NOMO-1 (cell line): ENCODE measurements around the gene CRTC3.

Source experiments
- DNase-seq, 2 experiments: peaks; one replicate each; lab custom pipeline; 2025; ENCODE audit not compliant: unreplicated experiment in 2 of 2; lab: John Stamatoyannopoulos, UW

Gene CRTC3

GRCh38 chr15:90591524-90591923 lies 61.8 kb downstream of the CRTC3 start:
- no peak for DNase-seq

GRCh38 chr15:90592131-90592881 lies 62.6 kb downstream of the CRTC3 start:
- DNase-seq: peak; percentile 62 to 71

GRCh38 chr15:90593499-90594158 lies 63.9 kb downstream of the CRTC3 start:
- no peak for DNase-seq

DNA sequence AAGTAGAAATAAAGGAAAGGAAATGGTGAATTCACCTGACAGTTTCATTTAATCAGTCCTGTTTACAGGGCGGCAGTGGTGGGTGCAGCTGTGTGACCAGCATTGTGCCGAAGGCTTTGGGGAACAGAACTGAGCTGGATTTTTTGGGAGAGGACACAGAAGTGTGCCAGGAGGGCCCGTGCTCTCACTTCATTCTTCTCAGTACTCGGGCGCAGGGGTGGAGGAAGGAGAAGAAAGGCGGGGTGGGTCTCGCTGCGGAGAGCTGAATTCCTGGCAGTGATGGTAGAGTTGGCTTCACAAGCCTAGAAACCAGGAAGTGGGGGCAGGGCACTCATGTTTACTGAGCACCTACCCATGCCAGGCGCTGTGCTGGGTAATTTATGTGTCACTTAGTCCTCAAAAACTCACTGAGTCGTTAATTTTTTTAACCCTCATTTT lies 64.6 kb downstream of the CRTC3 start:
- peak; percentile 68 to 72 for DNase-seq

GRCh38 chr15:90595763-90596155 lies 66.0 kb downstream of the CRTC3 start:
- no peak for DNase-seq

GRCh38 chr15:90596943-90597342 lies 67.2 kb downstream of the CRTC3 start:
- no peak for DNase-seq

DNA sequence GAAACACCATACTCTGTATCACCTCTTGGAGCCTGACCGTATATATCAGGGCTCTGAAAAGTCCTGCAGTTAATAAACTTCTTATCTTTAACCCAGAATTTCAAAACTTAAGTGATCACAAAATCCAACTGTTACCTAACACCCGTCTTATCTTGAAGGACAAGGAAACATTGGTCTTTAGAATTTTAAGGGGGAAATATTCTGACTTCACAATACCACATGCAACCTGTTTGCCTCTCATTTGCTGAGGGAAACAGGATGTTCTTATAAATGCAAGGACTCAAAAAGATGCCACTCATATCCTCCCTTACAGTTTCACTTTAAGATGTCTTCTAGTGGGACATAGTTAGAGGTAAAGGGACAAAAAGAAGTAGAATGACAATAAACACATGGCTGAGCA lies 67.9 kb downstream of the CRTC3 start:
- DNase-seq: peak in 1 of 2 experiments; percentile 27

GRCh38 chr15:90598031-90598577 lies 68.4 kb downstream of the CRTC3 start:
- peak; percentile 25 to 31 for DNase-seq

DNA sequence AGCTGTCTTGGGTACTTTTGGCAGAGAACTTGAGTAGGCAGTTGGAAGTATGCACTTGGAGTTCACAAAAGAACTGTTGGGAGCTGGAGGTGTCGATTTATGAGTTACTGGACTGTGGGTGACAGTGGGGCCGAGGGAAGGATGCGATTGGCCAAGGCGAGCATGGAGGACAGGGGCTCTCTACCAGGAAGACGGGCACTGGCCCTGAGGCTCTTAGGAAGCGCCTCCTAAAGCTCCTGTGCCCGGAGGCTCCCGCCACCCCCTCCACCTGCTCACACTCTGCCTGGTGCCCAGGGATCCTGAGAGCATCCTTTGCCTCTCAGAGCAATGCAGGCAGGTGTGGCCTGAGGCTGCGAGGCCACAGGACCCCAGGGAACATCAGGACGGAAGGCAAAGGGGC lies 69.0 kb downstream of the CRTC3 start:
- DNase-seq: no peak

GRCh38 chr15:90599116-90599515 lies 69.4 kb downstream of the CRTC3 start:
- no peak for DNase-seq

DNA sequence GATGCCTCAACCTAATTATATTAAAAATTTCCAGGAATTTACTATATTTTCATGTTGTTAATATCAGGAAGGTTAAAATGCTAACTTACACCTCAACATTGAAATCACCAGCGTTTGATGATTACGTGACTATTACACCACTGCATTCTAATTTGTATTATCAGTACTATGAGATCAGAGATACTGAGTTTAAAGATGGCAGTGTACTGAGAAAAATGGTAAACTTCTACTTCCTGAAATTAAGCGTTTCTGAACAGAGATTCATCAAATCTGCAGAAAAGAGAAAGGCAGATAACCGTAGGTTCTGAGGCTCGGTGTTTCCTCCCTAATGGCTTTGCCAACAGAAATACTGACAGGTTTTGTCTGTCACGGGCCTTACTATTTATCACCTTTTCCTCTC lies 69.9 kb downstream of the CRTC3 start:
- no peak for DNase-seq

DNA sequence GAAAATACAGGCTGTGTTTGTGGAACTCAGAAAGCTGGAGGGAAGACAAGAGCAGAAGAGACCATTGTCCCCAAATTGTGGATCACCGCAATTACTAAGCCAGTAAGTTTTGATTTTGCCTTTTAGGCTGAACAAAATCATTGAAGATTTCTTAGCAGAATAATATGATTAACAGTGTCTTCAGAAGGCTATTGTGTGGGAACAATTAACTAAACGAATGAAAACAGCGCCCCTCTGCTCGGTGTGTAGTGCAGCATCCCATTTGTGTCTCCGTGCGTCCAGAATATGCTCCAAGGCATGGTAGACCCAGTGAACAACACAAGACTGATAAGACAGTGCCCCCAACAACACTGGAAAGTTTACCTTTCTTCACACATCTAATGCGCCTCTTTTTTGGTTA lies 71.2 kb downstream of the CRTC3 start:
- no peak for DNase-seq

DNA sequence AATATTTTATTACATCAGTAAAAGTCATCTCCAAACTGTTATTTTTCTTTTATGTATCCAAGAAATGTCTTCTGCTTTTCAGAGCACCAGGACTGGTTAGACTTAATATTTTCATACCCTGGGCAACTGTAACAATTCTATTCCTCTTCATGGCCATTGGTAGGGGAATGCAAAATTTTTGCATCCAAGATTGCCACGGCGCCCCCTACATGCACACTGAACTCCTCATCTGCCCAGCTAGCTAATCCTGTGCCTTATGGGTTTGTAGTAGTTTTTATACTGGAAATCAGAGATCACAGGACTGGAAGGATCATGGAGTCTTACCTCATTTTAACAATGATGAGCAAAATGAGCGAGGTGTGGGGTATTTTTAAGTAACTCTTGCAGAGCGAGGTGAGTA lies 74.2 kb downstream of the CRTC3 start:
- DNase-seq: no peak

DNA sequence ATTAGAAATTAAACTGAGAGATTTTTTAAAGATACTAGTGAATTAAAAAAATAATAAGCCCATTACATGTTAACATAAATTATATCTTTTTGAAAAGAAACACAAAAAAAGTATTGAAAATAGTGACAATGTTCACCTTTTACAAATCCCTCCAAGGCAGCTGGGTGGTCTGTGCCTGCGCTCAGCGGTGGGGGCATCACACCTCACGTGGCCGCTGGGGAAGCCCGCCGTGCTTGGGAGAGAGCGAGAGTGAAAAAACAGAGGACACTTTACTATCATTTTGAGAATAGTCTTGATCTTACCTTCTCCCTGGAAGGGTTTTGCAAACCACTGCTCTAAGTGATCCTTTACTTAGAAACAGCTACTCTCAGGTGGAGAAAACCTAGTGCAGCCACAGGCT lies 76.9 kb downstream of the CRTC3 start:
- no peak for DNase-seq

DNA sequence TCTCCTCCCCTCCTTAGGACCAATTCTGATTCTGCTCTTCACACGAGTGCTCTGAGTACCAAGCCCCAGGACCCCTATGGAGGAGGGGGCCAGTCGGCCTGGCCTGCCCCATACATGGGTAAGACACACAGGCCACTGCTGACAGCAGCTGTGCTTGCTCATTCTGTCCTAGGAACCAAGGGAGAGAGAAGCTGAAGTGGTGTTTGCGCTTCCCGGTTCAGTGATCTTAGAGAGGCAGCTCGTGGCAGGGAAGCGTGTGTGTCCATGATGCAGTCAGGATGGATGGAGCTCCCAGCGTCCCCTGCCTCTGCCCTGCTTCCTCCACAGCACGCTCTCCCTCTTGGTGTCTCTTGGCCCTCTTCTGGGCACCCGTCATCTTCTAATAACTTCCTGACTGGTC lies 77.6 kb downstream of the CRTC3 start:
- DNase-seq: no peak

DNA sequence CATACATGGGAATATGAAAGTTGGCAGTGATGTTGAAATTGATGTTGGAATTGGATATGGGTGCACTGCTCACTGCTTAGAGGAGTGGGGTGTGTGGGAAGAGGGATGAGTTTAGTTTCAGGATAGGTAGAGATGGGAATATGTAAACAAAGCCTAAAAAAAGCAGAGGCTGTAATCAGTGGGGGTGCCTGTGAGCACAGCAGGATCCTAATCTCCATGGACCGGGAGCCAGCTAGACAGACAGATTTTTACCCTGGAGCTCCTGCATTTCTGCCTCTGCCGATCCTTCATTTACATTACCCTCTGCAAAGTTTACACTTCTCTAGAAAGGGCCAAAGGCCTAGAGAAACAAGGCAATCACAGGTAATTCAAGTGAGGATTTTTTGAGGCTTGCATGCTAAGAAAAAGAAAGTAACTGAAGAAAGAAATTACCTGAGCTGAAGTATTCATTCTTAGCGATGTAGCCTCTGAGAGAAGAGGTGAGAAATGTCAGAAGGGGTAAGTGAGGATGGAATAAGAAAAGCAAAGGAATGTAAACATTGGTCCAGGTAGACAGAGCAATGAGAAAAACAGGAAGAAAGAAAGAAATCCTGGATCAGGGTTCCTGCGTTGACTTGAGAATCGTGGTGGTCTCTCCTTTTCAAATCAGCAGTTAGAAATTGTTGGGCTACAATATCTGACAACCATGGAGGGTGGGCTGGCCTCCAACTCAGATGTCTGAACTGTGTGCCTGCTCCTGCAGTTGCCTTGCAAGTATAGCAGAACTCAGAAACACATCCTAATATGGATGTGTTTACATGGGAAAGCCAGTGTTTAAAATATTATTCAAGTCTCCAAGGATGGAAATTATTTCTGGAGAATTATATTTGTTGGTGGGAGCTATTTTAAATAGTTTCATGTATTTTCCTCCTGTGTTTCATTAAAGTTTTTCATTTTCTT lies 79.8 kb downstream of the CRTC3 start:
- DNase-seq: no peak

- no peak for DNase-seq
Observed at GRCh38 chr15:90610190-90610589, 80.5 kb downstream of the CRTC3 start.

DNA sequence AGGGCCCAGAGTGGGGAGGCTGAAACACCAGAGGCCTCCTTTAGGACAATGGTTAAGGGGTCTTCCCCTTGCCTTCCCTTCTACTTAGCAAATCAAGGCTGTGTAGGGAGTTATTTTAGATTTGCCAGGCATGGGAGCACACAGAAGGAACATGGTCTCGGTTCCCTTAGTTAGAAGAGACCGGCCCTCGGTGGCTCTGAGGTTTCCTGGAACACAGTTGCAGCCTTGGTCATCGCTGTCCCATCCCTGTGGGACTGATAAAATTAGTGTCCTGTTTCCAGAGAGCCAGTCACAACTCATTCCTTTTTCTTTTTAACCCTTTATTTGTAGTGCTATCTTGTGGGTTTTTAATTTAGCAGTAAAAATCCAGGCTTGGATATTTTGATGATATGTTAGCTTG lies 81.4 kb downstream of the CRTC3 start:
- no peak for DNase-seq

DNA sequence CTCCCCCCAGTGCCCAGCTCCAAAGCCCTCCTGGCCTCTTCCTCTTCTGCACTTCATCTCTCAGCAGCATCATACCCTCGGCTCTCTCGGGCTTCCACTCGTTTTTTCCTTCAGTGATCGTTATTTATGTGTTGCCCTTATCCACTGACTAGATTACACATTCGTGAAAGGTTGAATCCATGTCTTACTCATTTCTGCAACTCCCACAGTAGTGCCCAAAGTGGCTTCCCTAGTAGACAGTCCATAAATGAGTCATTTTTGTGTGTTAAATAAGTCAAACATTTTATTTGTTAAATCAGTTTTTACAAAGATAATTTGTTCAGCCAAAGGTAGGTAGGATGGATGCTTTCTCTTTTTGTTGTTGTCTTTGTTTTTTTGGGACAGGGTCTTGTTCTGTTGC lies 87.4 kb downstream of the CRTC3 start:
- DNase-seq: no peak

GRCh38 chr15:90617668-90618097 lies 88.0 kb downstream of the CRTC3 start:
- no peak for DNase-seq
